PC-9 (cell line): ENCODE data around the gene TTLL3.

Experiments
- CTCF ChIP-seq: fragments of 200-600 bp; sonication (generic); conservative IDR thresholded peaks from 2 replicates; pipeline ENCODE4 v1.6.1; 2017; ENCODE audit warnings: mixed run types, antibody characterized with exemption, mild to moderate bottlenecking, moderate library complexity
- EZH2 ChIP-seq: fragments of 200-600 bp; sonication (generic); IDR thresholded peaks from 2 replicates; pipeline ENCODE4 v1.8.0; 2017; ENCODE audit warnings: antibody characterized with exemption, low read depth

GRCh38 chr3:9800529-9800928, 9.5 kb upstream of the TTLL3 start:
- TF ChIP-seq EZH2 = no peak
- TF ChIP-seq CTCF = peak; percentile 65
